ENCODE results near the gene GOLGB1.

Gene GOLGB1

GRCh38 chr3:121759541-121760202, 10.1 kb upstream of the GOLGB1 start:
- no peaks in the 10 kb centered on the region for H3K27me3 ChIP-seq (ENCODE audit: control insufficient read depth, insufficient read depth, low read length, poor library complexity, severe bottlenecking)
- H3K4me1 ChIP-seq (ENCODE audit: control insufficient read depth, insufficient read depth, low read length) = no peaks in the 10 kb centered on the region
- 95 to 98% methylated on average over 3 of the region's 3 CpGs for WGBS, 2 experiments
- H3K27ac ChIP-seq (ENCODE audit: insufficient read depth, low read depth, low read length, poor library complexity, severe bottlenecking) = no peak overlapping the region
- H3K36me3 ChIP-seq (ENCODE audit: control insufficient read depth, insufficient read depth, low read length) = no peaks in the 10 kb centered on the region
- no peak overlapping the region for H3K4me3 ChIP-seq (ENCODE audit: insufficient read depth, low read depth, low read length)
- H3K9me3 ChIP-seq (ENCODE audit: control insufficient read depth, low read length) = no peaks in the 10 kb centered on the region

- WGBS, 2 experiments = 75 to 92% methylated on average over 1 of the region's 1 CpG
- H3K36me3 ChIP-seq (ENCODE audit: control insufficient read depth, insufficient read depth, low read length) = no peaks in the 10 kb centered on the region
- H3K27me3 ChIP-seq (ENCODE audit: control insufficient read depth, insufficient read depth, low read length, poor library complexity, severe bottlenecking) = no peaks in the 10 kb centered on the region
- H3K4me3 ChIP-seq (ENCODE audit: insufficient read depth, low read depth, low read length) = no peak overlapping the region
- no peak overlapping the region for H3K27ac ChIP-seq (ENCODE audit: insufficient read depth, low read depth, low read length, poor library complexity, severe bottlenecking)
- H3K9me3 ChIP-seq (ENCODE audit: control insufficient read depth, low read length) = no peaks in the 10 kb centered on the region
- no peaks in the 10 kb centered on the region for H3K4me1 ChIP-seq (ENCODE audit: control insufficient read depth, insufficient read depth, low read length)
These were observed 9.3 kb upstream of the GOLGB1 start for GRCh38 chr3:121758727-121759450.

GRCh38 chr3:121757812-121758545, 8.4 kb upstream of the GOLGB1 start:
- no peak overlapping the region for H3K27ac ChIP-seq (ENCODE audit: insufficient read depth, low read depth, low read length, poor library complexity, severe bottlenecking)
- H3K4me1 ChIP-seq (ENCODE audit: control insufficient read depth, insufficient read depth, low read length) = no peaks in the 10 kb centered on the region
- 89% methylated on average over 15 of the region's 15 CpGs for WGBS, 2 experiments
- no peaks in the 10 kb centered on the region for H3K36me3 ChIP-seq (ENCODE audit: control insufficient read depth, insufficient read depth, low read length)
- no peaks in the 10 kb centered on the region for H3K27me3 ChIP-seq (ENCODE audit: control insufficient read depth, insufficient read depth, low read length, poor library complexity, severe bottlenecking)
- no peak overlapping the region for H3K4me3 ChIP-seq (ENCODE audit: insufficient read depth, low read depth, low read length)
- no peaks in the 10 kb centered on the region for H3K9me3 ChIP-seq (ENCODE audit: control insufficient read depth, low read length)

GRCh38 chr3:121757087-121757811, 7.7 kb upstream of the GOLGB1 start:
- no peak overlapping the region for H3K27ac ChIP-seq (ENCODE audit: insufficient read depth, low read depth, low read length, poor library complexity, severe bottlenecking)
- no peaks in the 10 kb centered on the region for H3K36me3 ChIP-seq (ENCODE audit: control insufficient read depth, insufficient read depth, low read length)
- no peaks in the 10 kb centered on the region for H3K27me3 ChIP-seq (ENCODE audit: control insufficient read depth, insufficient read depth, low read length, poor library complexity, severe bottlenecking)
- no peak overlapping the region for H3K4me3 ChIP-seq (ENCODE audit: insufficient read depth, low read depth, low read length)
- no peaks in the 10 kb centered on the region for H3K9me3 ChIP-seq (ENCODE audit: control insufficient read depth, low read length)
- H3K4me1 ChIP-seq (ENCODE audit: control insufficient read depth, insufficient read depth, low read length) = no peaks in the 10 kb centered on the region
- WGBS, 2 experiments = 80 to 91% methylated on average over 4 of the region's 4 CpGs

- H3K27me3 ChIP-seq (ENCODE audit: control insufficient read depth, insufficient read depth, low read length, poor library complexity, severe bottlenecking) = no peaks in the 10 kb centered on the region
- 33 to 42% methylated on average over 1 of the region's 1 CpG for whole genome bisulfite sequencing, 2 experiments
- H3K4me3 ChIP-seq (ENCODE audit: insufficient read depth, low read depth, low read length) = no peak overlapping the region
- H3K36me3 ChIP-seq (ENCODE audit: control insufficient read depth, insufficient read depth, low read length) = no peaks in the 10 kb centered on the region
- no peaks in the 10 kb centered on the region for H3K9me3 ChIP-seq (ENCODE audit: control insufficient read depth, low read length)
- no peak overlapping the region for H3K27ac ChIP-seq (ENCODE audit: insufficient read depth, low read depth, low read length, poor library complexity, severe bottlenecking)
- no peaks in the 10 kb centered on the region for H3K4me1 ChIP-seq (ENCODE audit: control insufficient read depth, insufficient read depth, low read length)
These were observed 3.2 kb upstream of the GOLGB1 start for GRCh38 chr3:121752772-121753171.

- Histone ChIP-seq H3K36me3 (ENCODE audit: control insufficient read depth, insufficient read depth, low read length) (no peaks in the 10 kb centered on the region), H3K27me3 (ENCODE audit: control insufficient read depth, insufficient read depth, low read length, poor library complexity, severe bottlenecking) (no peaks in the 10 kb centered on the region), H3K27ac (ENCODE audit: insufficient read depth, low read depth, low read length, poor library complexity, severe bottlenecking) (no peak overlapping the region), H3K4me1 (ENCODE audit: control insufficient read depth, insufficient read depth, low read length) (no peaks in the 10 kb centered on the region), H3K9me3 (ENCODE audit: control insufficient read depth, low read length) (no peaks in the 10 kb centered on the region), H3K4me3 (ENCODE audit: insufficient read depth, low read depth, low read length) (no peak overlapping the region)
- no CpG with 5 or more reads among the region's 1 CpG for WGBS, 2 experiments
These were observed 2.7 kb upstream of the GOLGB1 start for GRCh38 chr3:121752261-121752660.

- H3K36me3 ChIP-seq (ENCODE audit: control insufficient read depth, insufficient read depth, low read length) = no peaks in the 10 kb centered on the region
- H3K4me3 ChIP-seq (ENCODE audit: insufficient read depth, low read depth, low read length) = peak overlapping the region; percentile 89
- 2 to 3% methylated on average over 9 of the region's 9 CpGs for WGBS, 2 experiments
- no peaks in the 10 kb centered on the region for H3K4me1 ChIP-seq (ENCODE audit: control insufficient read depth, insufficient read depth, low read length)
- no peaks in the 10 kb centered on the region for H3K27me3 ChIP-seq (ENCODE audit: control insufficient read depth, insufficient read depth, low read length, poor library complexity, severe bottlenecking)
- H3K27ac ChIP-seq (ENCODE audit: insufficient read depth, low read depth, low read length, poor library complexity, severe bottlenecking) = peak overlapping the region; percentile 9
- H3K9me3 ChIP-seq (ENCODE audit: control insufficient read depth, low read length) = no peaks in the 10 kb centered on the region
These were observed 510 bp upstream of the GOLGB1 start for GRCh38 chr3:121750087-121750415.

GRCh38 chr3:121748680-121749275, 763 bp downstream of the GOLGB1 start:
- 6 to 7% methylated on average over 17 of the region's 17 CpGs for WGBS, 2 experiments
- Histone ChIP-seq H3K27ac (ENCODE audit: insufficient read depth, low read depth, low read length, poor library complexity, severe bottlenecking) (peak overlapping the region; percentile 95), H3K4me1 (ENCODE audit: control insufficient read depth, insufficient read depth, low read length) (no peaks in the 10 kb centered on the region), H3K27me3 (ENCODE audit: control insufficient read depth, insufficient read depth, low read length, poor library complexity, severe bottlenecking) (no peaks in the 10 kb centered on the region), H3K36me3 (ENCODE audit: control insufficient read depth, insufficient read depth, low read length) (no peaks in the 10 kb centered on the region), H3K9me3 (ENCODE audit: control insufficient read depth, low read length) (no peaks in the 10 kb centered on the region), H3K4me3 (ENCODE audit: insufficient read depth, low read depth, low read length) (peak overlapping the region; percentile 89)

- no peak overlapping the region for H3K27ac ChIP-seq (ENCODE audit: insufficient read depth, low read depth, low read length, poor library complexity, severe bottlenecking)
- no peaks in the 10 kb centered on the region for H3K4me1 ChIP-seq (ENCODE audit: control insufficient read depth, insufficient read depth, low read length)
- H3K27me3 ChIP-seq (ENCODE audit: control insufficient read depth, insufficient read depth, low read length, poor library complexity, severe bottlenecking) = no peaks in the 10 kb centered on the region
- peak overlapping the region; percentile 89 for H3K4me3 ChIP-seq (ENCODE audit: insufficient read depth, low read depth, low read length)
- no peaks in the 10 kb centered on the region for H3K9me3 ChIP-seq (ENCODE audit: control insufficient read depth, low read length)
- no peaks in the 10 kb centered on the region for H3K36me3 ChIP-seq (ENCODE audit: control insufficient read depth, insufficient read depth, low read length)
- WGBS, 2 experiments = 53 to 67% methylated on average over 2 of the region's 3 CpGs
These were observed 1.6 kb downstream of the GOLGB1 start for GRCh38 chr3:121747976-121748375.

Data from ectodermal cell (in vitro differentiated cells).